GM19238 (cell line): Measurements from ENCODE around the gene TMEM198.

Source experiments
- DNase-seq: peaks from one replicate; pipeline ENCODE4 v3.0.0; 2011; ENCODE audit warnings: low spot score; ENCODE audit not compliant: insufficient read length

Gene TMEM198

GRCh38 chr2:219543596-219544358 lies at the start of gene TMEM198, which contains the start of gene CHPF:
Gene TMEM198, plus strand, starts transcription at chr2:219544028. Its CDS starts 700 bp downstream, at chr2:219544728.
Gene CHPF, minus strand, starts transcription at chr2:219543809. Its CDS starts 271 bp downstream, at chr2:219543538.
- peak; percentile 99 for DNase-seq

DNA sequence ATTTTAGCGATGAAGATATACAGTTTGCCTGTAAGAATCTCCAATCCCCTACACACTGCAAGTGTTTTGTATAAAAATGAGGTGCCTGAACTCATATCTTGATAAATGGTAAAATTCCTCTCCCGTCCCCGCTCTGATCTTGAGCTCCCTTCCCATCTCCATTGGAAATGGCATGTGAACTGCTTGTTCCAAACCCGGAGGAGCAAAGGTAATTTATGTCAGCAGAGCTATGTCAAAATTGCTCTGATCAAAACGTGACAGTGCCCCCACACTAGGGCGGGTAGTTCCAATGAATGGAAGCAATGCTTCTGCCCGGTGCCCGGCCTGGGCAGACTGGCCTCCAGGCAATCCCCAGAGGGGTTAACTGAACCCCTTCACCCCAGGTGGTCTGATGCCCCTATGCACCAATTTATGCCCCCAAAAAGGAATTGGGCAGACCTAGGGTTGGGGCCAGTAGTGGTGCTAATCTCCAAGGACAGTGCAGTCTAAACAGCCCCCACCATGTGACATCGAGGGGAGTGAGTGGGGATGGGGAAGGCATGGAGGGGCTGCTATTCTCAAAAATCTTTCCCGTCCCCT lies 48.8 kb upstream of the TMEM198 start:
- no peak for DNase-seq

- peak; percentile 77 for DNase-seq
These were observed 48.2 kb upstream of the TMEM198 start for GRCh38 chr2:219495531-219496122.

GRCh38 chr2:219496247-219496824 lies 47.5 kb upstream of the TMEM198 start:
- DNase-seq = no peak

GRCh38 chr2:219496825-219497494 lies 46.9 kb upstream of the TMEM198 start:
- DNase-seq = no peak

GRCh38 chr2:219497495-219498279 lies 46.1 kb upstream of the TMEM198 start:
- peak; percentile 56 for DNase-seq

DNA sequence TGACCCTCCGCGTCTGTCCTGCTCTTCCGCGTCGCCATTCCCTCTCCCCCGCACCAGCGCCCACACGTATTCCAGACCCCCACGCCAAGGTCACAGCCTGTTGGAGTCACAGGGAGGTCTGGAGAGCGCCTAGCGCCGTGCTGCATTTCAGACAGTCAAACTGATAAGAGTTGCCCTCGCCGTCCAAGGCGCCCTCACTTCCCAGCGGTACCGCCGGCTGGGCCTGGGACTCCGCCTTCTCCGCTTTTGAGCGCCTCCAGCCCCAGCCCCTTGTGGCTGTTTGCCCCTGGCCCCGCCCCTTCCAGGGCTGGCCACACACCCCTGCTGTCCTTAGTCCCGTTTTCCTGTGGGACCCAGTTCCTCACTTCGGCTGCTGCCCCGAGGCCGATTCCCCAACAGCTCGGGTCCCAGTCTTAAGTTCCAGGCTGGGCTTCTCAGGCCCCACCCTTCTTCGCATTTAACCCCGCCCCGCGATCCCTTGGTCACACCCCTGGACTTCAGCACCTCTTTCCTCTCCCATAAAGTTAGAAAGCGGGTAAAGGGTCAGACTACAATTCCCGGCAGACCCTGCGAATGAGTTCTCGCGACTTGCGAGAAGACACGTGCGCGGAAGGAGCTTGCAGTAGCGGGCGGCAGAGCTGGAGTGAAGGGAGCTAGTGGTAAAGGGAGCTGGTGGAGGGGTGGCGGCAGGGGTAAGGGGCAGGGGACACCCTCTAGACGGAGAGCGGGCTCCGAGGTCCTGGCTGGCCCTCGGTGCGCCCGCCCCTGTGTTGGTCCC lies 45.4 kb upstream of the TMEM198 start, which contains the start of gene GMPPA:
GMPPA (plus strand) TSS at position 612 of the 778 bp plus-strand sequence. CDS start 1,085 bp downstream, outside the sequence.
- peak; percentile 99 for DNase-seq

DNA sequence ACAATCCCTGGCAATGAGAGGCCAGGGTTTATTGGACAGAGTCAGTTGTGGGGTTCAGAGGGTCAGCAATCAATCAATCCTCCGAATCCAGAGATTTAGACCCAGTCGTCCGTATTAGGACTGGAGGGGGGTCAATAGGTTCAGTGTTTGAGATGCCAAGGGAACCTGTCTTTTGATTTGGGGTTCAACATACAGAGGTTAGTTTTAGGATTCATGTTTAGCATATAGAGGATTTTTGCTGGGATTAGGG lies 44.8 kb upstream of the TMEM198 start:
- no peak for DNase-seq

- DNase-seq = no peak
These were observed 44.3 kb upstream of the TMEM198 start for GRCh38 chr2:219499555-219499954.

- no peak for DNase-seq
These were observed 43.7 kb upstream of the TMEM198 start for GRCh38 chr2:219500135-219500534.

DNA sequence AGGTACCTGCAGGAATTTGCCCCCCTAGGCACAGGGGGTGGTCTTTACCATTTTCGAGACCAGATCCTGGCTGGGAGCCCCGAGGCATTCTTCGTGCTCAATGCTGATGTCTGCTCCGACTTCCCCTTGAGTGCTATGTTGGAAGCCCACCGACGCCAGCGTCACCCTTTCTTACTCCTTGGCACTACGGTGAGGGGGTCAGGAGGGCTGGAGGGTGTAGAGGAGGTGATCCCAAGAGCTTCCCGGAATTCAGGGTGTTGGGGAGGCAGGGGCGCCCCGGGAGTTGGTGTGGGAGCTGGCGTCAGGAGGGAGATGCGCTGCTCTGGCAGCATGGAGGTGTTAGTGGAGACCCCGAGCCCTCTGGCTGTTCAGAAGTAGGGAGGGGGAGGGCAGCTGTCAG lies 42.0 kb upstream of the TMEM198 start:
- DNase-seq = no peak

DNA sequence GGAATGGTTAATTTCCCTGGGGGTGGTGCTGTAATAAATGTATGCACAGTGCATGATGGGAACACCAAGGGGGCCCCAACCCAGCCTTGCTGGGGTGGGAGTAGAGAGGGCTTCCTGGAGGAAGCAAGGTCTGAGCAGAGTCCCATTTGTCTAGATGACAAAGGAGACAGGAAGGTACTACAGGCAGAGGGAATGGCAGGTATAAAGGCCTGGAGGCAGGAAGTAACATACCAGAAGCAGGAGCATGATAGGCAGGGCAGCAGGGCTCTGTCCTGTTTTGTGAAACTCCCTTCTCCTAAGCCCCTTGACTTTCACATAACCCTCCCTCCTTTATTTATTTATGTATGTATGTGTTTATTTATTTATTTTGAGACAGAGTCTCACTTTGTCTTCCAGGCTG lies 41.2 kb upstream of the TMEM198 start:
- no peak for DNase-seq

GRCh38 chr2:219505585-219505984 lies 38.2 kb upstream of the TMEM198 start:
- no peak for DNase-seq

DNA sequence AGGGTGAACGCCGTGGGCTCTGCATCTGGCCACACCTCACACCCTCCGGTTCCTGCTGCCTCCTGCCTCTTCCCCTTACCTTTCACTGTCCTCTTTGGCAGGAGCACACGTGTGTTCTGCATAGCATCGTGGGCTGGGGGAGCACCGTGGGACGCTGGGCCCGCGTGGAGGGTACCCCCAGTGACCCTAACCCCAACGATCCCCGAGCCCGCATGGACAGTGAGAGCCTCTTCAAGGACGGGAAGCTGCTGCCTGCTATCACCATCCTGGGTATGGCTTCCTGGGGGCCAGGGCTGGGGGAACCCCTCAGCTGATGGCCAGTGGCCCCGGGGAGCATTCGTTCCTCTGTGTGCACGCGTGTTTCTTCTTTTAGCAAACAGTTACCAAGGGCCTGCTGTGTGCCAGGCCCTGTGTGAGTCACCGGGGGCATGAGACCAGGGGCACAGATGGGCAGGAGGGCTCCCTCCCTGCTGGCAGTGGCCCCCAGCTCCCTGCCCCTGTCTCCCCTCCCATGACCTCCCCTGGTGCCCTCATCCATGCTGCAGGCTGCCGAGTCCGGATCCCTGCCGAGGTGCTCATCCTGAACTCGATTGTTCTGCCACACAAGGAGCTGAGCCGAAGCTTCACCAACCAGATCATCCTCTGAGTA lies 37.6 kb upstream of the TMEM198 start:
- no peak for DNase-seq

- no peak for DNase-seq
These were observed 36.9 kb upstream of the TMEM198 start for GRCh38 chr2:219506802-219507526.

- DNase-seq = no peak
These were observed 36.0 kb upstream of the TMEM198 start for GRCh38 chr2:219507581-219508443.

DNA sequence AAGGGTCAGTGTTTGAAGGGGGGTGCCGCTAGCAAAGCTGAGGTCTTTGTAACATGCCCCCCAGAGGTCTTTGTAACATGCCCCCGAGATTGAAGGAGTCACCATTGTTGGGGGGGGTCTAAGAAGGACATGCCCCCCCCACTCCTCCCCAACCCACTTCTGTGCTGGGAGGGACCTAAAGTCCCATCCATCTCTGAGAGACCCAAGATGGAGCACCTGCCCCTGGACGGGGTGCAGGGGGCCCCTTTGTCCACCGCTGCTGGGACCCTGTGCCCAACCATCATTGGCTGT lies 35.4 kb upstream of the TMEM198 start:
- no peak for DNase-seq
